Smooth muscle cell (in vitro differentiated cells): ENCODE results near the gene ATRN. TPM values are rescaled to one million over a fixed set of nuclear protein-coding genes. Genes with fewer than 3 reads are reported as not detected.

Experiments used
- DNase-seq: peaks from one replicate; lab custom pipeline; 2025; ENCODE audit not compliant: unreplicated experiment; lab: John Stamatoyannopoulos, UW
- H2AFZ ChIP-seq: fragments of 200-600 bp; sonication (generic); 2 replicates; pipeline ENCODE4 v1.6.0; 2016; ENCODE audit warnings: antibody characterized with exemption, low read depth, mild to moderate bottlenecking
- H3F3A ChIP-seq: fragments of 200-600 bp; sonication (generic); 2 replicates; pipeline ENCODE4 v1.6.0; 2017; ENCODE audit warnings: antibody characterized with exemption, low read depth
- H3K27ac ChIP-seq: fragments of 200-600 bp; sonication (generic); 2 replicates; pipeline ENCODE4 v1.5.1; 2016; ENCODE audit warnings: low read depth, mild to moderate bottlenecking
- H3K27me3 ChIP-seq: fragments of 200-600 bp; sonication (generic); 2 replicates; pipeline ENCODE4 v1.6.1; 2016; ENCODE audit warnings: low read depth, mild to moderate bottlenecking
- H3K36me3 ChIP-seq: fragments of 200-600 bp; sonication (generic); 2 replicates; pipeline ENCODE4 v1.5.1; 2016; ENCODE audit warnings: low read depth
- H3K4me1 ChIP-seq: fragments of 200-600 bp; sonication (generic); 2 replicates; pipeline ENCODE4 v1.5.1; 2016; ENCODE audit warnings: low read depth
- H3K4me2 ChIP-seq: fragments of 200-600 bp; sonication (generic); 2 replicates; pipeline ENCODE4 v1.6.0; 2016; ENCODE audit warnings: mild to moderate bottlenecking
- H3K4me3 ChIP-seq: fragments of 200-600 bp; sonication (generic); 2 replicates; pipeline ENCODE4 v1.5.1; 2016; ENCODE audit warnings: mild to moderate bottlenecking
- H3K79me2 ChIP-seq: fragments of 200-600 bp; sonication (generic); 2 replicates; pipeline ENCODE4 v1.6.0; 2016; ENCODE audit warnings: low read depth, mild to moderate bottlenecking
- H3K9ac ChIP-seq: fragments of 200-600 bp; sonication (generic); 2 replicates; pipeline ENCODE4 v1.6.0; 2016; ENCODE audit warnings: low read depth
- H3K9me3 ChIP-seq: fragments of 200-600 bp; sonication (generic); replicated peaks from 2 replicates; pipeline ENCODE4 v1.5.1; 2016; ENCODE audit warnings: low read depth
- H4K20me1 ChIP-seq: fragments of 200-600 bp; sonication (generic); 2 replicates; pipeline ENCODE4 v1.6.0; 2016; ENCODE audit warnings: low read depth
- CTCF ChIP-seq: fragments of 200-600 bp; sonication (generic); IDR thresholded peaks from 2 replicates; pipeline ENCODE4 v1.5.1; 2017; ENCODE audit warnings: borderline replicate concordance, mild to moderate bottlenecking, antibody characterized with exemption; ENCODE audit not compliant: insufficient read depth, poor library complexity, severe bottlenecking
- WGBS: methylation state at CpG from one replicate; pipeline ENCODE4 v1.1.7; 2016; ENCODE audit warnings: low lambda C conversion rate; 5-methylcytosine and 5-hydroxymethylcytosine counted together
- polyA plus RNA-seq: library from polyadenylated mRNA; unstranded; fragments of >200 nt; fragmentation: Nextera tagmentation; extraction: Ambion mirVana; gene quantifications from 2 replicates; pipeline ENCODE4 v1.2.1, GENCODE V29; 2016
- total RNA-seq: library from RNA; depleted of rRNA; stranded (reverse); fragments of >200 nt; gene quantifications from 2 replicates; pipeline ENCODE4 v1.2.3, GENCODE V29; 2014

The ATRN gene
- total and polyA plus RNA-seq, 2 experiments from 2014 or later, result 17.9 to 44.0 TPM

DNA sequence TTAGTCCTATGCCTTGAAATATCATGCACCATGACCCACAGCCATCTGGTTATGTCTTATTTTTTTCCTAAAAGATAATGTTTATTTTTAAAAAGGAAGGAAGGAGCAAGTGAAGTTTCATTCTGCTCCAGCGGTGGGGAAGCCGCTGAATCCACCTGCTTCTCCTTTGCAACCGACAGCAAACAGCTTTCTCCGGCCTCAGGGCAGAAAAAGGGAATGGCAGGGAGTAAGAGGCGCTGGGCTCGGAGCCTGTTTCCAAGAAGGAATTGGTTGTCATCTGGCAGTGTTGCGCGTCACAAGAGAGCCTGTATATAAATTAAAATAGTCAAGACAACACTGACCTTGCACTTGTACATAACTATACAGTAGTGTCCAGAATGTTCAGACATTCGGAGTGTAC lies 178.1 kb downstream of the ATRN start:
- no peak overlapping the region for H3K27ac ChIP-seq
- H3K79me2 ChIP-seq, result no peaks in the 10 kb centered on the region
- no peak for DNase-seq
- no peak overlapping the region for H3K9ac ChIP-seq
- H3K27me3 ChIP-seq, result no peaks in the 10 kb centered on the region
- no peak overlapping the region for H2AFZ ChIP-seq
- H3K4me3 ChIP-seq, result no peak overlapping the region
- no peak for TF ChIP-seq CTCF
- H3K4me2 ChIP-seq, result no peak overlapping the region
- H4K20me1 ChIP-seq, result no peaks in the 10 kb centered on the region
- H3K36me3 ChIP-seq, result no peaks in the 10 kb centered on the region
- no peaks in the 10 kb centered on the region for H3F3A ChIP-seq
- no peaks in the 10 kb centered on the region for H3K9me3 ChIP-seq
- no peaks in the 10 kb centered on the region for H3K4me1 ChIP-seq
- 93% methylated on average over 9 of the region's 9 CpGs for WGBS

GRCh38 chr20:3651204-3651962 lies 180.6 kb downstream of the ATRN start:
- H3K27me3 ChIP-seq, result no peaks in the 10 kb centered on the region
- H3K27ac ChIP-seq, result no peak overlapping the region
- H3K36me3 ChIP-seq, result no peaks in the 10 kb centered on the region
- no peaks in the 10 kb centered on the region for H3K79me2 ChIP-seq
- H3K4me1 ChIP-seq, result no peaks in the 10 kb centered on the region
- DNase-seq, result no peak
- WGBS, result 90% methylated on average over 9 of the region's 9 CpGs
- no peak overlapping the region for H3K4me2 ChIP-seq
- no peak overlapping the region for H3K9ac ChIP-seq
- H4K20me1 ChIP-seq, result no peaks in the 10 kb centered on the region
- TF ChIP-seq CTCF, result no peak
- no peaks in the 10 kb centered on the region for H3K9me3 ChIP-seq
- no peaks in the 10 kb centered on the region for H3F3A ChIP-seq
- H2AFZ ChIP-seq, result no peak overlapping the region
- no peak overlapping the region for H3K4me3 ChIP-seq

- Histone ChIP-seq H3K4me1 (no peaks in the 10 kb centered on the region), H3K79me2 (no peaks in the 10 kb centered on the region), H3K36me3 (no peaks in the 10 kb centered on the region), H3K27me3 (no peaks in the 10 kb centered on the region), H3K4me2 (no peak overlapping the region), H2AFZ (no peak overlapping the region), H3K9ac (no peak overlapping the region), H3K27ac (no peak overlapping the region), H3K4me3 (no peak overlapping the region), H3F3A (no peaks in the 10 kb centered on the region), H4K20me1 (no peaks in the 10 kb centered on the region), H3K9me3 (no peaks in the 10 kb centered on the region)
- 96% methylated on average over 9 of the region's 9 CpGs for WGBS
- TF ChIP-seq CTCF, result no peak
- no peak for DNase-seq
Observed at GRCh38 chr20:3652221-3652620, 181.4 kb downstream of the ATRN start.
